Neuronal stem cell (in vitro differentiated cells): ENCODE measurements around the gene MLX.

ENCODE experiments used
- DNase-seq: peaks from one replicate; pipeline ENCODE4 v3.0.0-alpha.2; 2013; ENCODE audit warnings: low spot score
- H2AFZ ChIP-seq: one replicate; pipeline ENCODE4 v1.6.1; 2013; ENCODE audit warnings: mild to moderate bottlenecking, low read length, inconsistent platforms
- H2AK5ac ChIP-seq: 2 replicates; pipeline ENCODE4 v1.6.1; 2013; ENCODE audit warnings: low read depth, mild to moderate bottlenecking, inconsistent platforms, low read length, moderate library complexity, mixed read lengths
- H2BK120ac ChIP-seq: 2 replicates; pipeline ENCODE4 v1.6.1; 2013; ENCODE audit warnings: low read depth, mild to moderate bottlenecking, inconsistent platforms, low read length, moderate library complexity, mixed read lengths
- H2BK12ac ChIP-seq: one replicate; pipeline ENCODE4 v1.6.1; 2013; ENCODE audit warnings: low read length, inconsistent platforms
- H2BK15ac ChIP-seq: 2 replicates; pipeline ENCODE4 v1.6.1; 2013; ENCODE audit warnings: mild to moderate bottlenecking, low read length, inconsistent platforms, mixed read lengths
- H2BK5ac ChIP-seq: one replicate; pipeline ENCODE4 v1.6.1; 2013; ENCODE audit warnings: inconsistent platforms, mild to moderate bottlenecking, low read length, moderate library complexity
- H3K14ac ChIP-seq: one replicate; pipeline ENCODE4 v1.6.1; 2013; ENCODE audit warnings: low read length, inconsistent platforms
- H3K18ac ChIP-seq: 2 replicates; pipeline ENCODE4 v1.6.1; 2013; ENCODE audit warnings: low read length, inconsistent platforms
- H3K23ac ChIP-seq: 2 replicates; pipeline ENCODE4 v1.6.1; 2013; ENCODE audit warnings: low read depth, mild to moderate bottlenecking, mixed read lengths, low read length, inconsistent platforms; ENCODE audit not compliant: poor library complexity
- H3K27ac ChIP-seq: replicated peaks from 3 replicates; pipeline ENCODE4 v1.5.1; 2013; ENCODE audit warnings: low read length, inconsistent platforms
- H3K27me3 ChIP-seq, 3 experiments: 2 replicates each; pipeline ENCODE4 v1.6.1; 2013; ENCODE audit warnings: low read length in 3 of 3, mild to moderate bottlenecking in 2 of 3, inconsistent platforms in 1 of 3, low read depth in 1 of 3, mixed read lengths in 1 of 3, moderate library complexity in 1 of 3; ENCODE audit not compliant: control insufficient read depth in 3 of 3, insufficient read depth in 3 of 3
- H3K36me3 ChIP-seq, 2 donors: replicated peaks in 1 of 2; 2 replicates each; pipeline ENCODE4 v1.6.1; 2013; ENCODE audit warnings: low read length in 2 of 2; ENCODE audit not compliant: control insufficient read depth in 2 of 2, insufficient read depth in 2 of 2
- H3K4ac ChIP-seq: 2 replicates; pipeline ENCODE4 v1.6.1; 2013; ENCODE audit warnings: inconsistent platforms, mild to moderate bottlenecking, low read length, moderate library complexity
- H3K4me1 ChIP-seq, 2 donors: 1 replicate in 1 of 2; 2 replicates in 1 of 2; pipeline ENCODE4 v1.6.1; 2013; ENCODE audit warnings: low read length in 2 of 2, low read depth in 1 of 2; ENCODE audit not compliant: control insufficient read depth in 2 of 2, insufficient read depth in 1 of 2
- H3K4me2 ChIP-seq: one replicate; pipeline ENCODE4 v1.6.1; 2013; ENCODE audit warnings: mild to moderate bottlenecking, low read length, inconsistent platforms; ENCODE audit not compliant: insufficient read depth, poor library complexity, severe bottlenecking
- H3K4me3 ChIP-seq, 2 donors: 2 replicates each; pipeline ENCODE4 v1.5.1; 2013; ENCODE audit warnings: low read length in 2 of 2, mild to moderate bottlenecking in 2 of 2, inconsistent platforms in 1 of 2, moderate library complexity in 1 of 2
- H3K79me1 ChIP-seq: one replicate; pipeline ENCODE4 v1.6.1; 2013; ENCODE audit warnings: low read depth, mild to moderate bottlenecking, inconsistent platforms, low read length, moderate library complexity
- H3K9ac ChIP-seq: one replicate; pipeline ENCODE4 v1.6.1; 2013; ENCODE audit warnings: mild to moderate bottlenecking, low read depth, low read length, inconsistent platforms; ENCODE audit not compliant: poor library complexity
- H3K9me3 ChIP-seq, 2 donors: replicated peaks in 1 of 2; 2 replicates each; pipeline versions ENCODE3 to v1.6.1; 2013; ENCODE audit warnings: low read length in 2 of 2, mild to moderate bottlenecking in 2 of 2, inconsistent platforms in 1 of 2, low read depth in 1 of 2, mixed read lengths in 1 of 2, moderate library complexity in 1 of 2; ENCODE audit not compliant: control insufficient read depth in 2 of 2, insufficient read depth in 1 of 2
- H4K8ac ChIP-seq: one replicate; pipeline ENCODE4 v1.6.1; 2013; ENCODE audit warnings: low read depth, mild to moderate bottlenecking, inconsistent platforms, low read length, moderate library complexity
- H4K91ac ChIP-seq: one replicate; pipeline ENCODE4 v1.6.1; 2013; ENCODE audit warnings: low read length, low read depth, mild to moderate bottlenecking, inconsistent platforms; ENCODE audit not compliant: poor library complexity
- WGBS, 2 donors: extraction: QIAGEN DNeasy Blood & Tissue Kit; methylation state at CpG; one replicate each; pipeline ENCODE4 v1.1.7; 2013; ENCODE audit warnings: missing lambda C conversion rate in 2 of 2, mixed read lengths in 1 of 2; ENCODE audit not compliant: insufficient read length in 2 of 2, insufficient replicate concordance in 1 of 2; ENCODE audit errors: extremely low coverage in 2 of 2; 5-methylcytosine and 5-hydroxymethylcytosine counted together

The MLX gene

GRCh38 chr17:42536048-42536371 is 30.9 kb upstream of the MLX start, which contains the start of gene NAGLU:
TSS of gene NAGLU (plus strand) at chr17:42536241. CDS start at chr17:42536273, 32 bp downstream.
- Histone ChIP-seq H3K9me3 (no peaks in the 10 kb centered on the region), H3K4me3 (peak within 1 kb of the TSS; percentile 73 to 90), H3K14ac (peak within 1 kb of the TSS; percentile 28), H2BK15ac (peak within 1 kb of the TSS; percentile 14), H3K27ac (peak within 1 kb of the TSS; percentile 49), H3K4ac (peak within 1 kb of the TSS; percentile 14), H3K9ac (peak within 1 kb of the TSS; percentile 97), H2AK5ac (no peak within 1 kb of the TSS), H3K18ac (peak within 1 kb of the TSS; percentile 90), H3K79me1 (peaks cover 4% of the 10 kb centered on the region), H2AFZ (peak within 1 kb of the TSS; percentile 87), H3K4me1 (peaks cover 13 to 21% of the 10 kb centered on the region in 2 donors), H3K23ac (no peak within 1 kb of the TSS), H3K36me3 (peaks cover 2 to 19% of the 10 kb centered on the region in 2 donors), H3K27me3 (peaks cover 0 to 4% (median 0%) of the 10 kb centered on the region in 3 experiments), H3K4me2 (peak within 1 kb of the TSS; percentile 85), H2BK5ac (no peak within 1 kb of the TSS), H2BK12ac (no peak within 1 kb of the TSS), H2BK120ac (no peak within 1 kb of the TSS), H4K8ac (peak within 1 kb of the TSS; percentile 20), H4K91ac (no peak within 1 kb of the TSS)
- WGBS, 2 donors = no CpG with 5 or more reads among the region's 40 CpGs
- no peak for DNase-seq

- H3K4ac ChIP-seq = peak overlapping the region; percentile 14
- H3K23ac ChIP-seq = no peak overlapping the region
- peaks cover 4 to 24% of the 10 kb centered on the region in 2 donors for H3K36me3 ChIP-seq
- peaks cover 4% of the 10 kb centered on the region for H3K79me1 ChIP-seq
- H2AFZ ChIP-seq = peak overlapping the region; percentile 87
- H4K8ac ChIP-seq = no peak overlapping the region
- no peak overlapping the region for H2BK5ac ChIP-seq
- H2BK15ac ChIP-seq = no peak overlapping the region
- no peak overlapping the region for H2BK120ac ChIP-seq
- peaks cover 13 to 21% of the 10 kb centered on the region in 2 donors for H3K4me1 ChIP-seq
- WGBS, 2 donors = no CpG with 5 or more reads among the region's 65 CpGs
- DNase-seq = no peak
- H3K9me3 ChIP-seq = no peaks in the 10 kb centered on the region
- H4K91ac ChIP-seq = no peak overlapping the region
- peak overlapping the region; percentile 73 to 90 for H3K4me3 ChIP-seq
- H3K18ac ChIP-seq = peak overlapping the region; percentile 90
- no peak overlapping the region for H2AK5ac ChIP-seq
- peak overlapping the region; percentile 97 for H3K9ac ChIP-seq
- peak overlapping the region; percentile 28 for H3K14ac ChIP-seq
- H3K27me3 ChIP-seq = peaks cover 0 to 1% (median 0%) of the 10 kb centered on the region in 3 experiments
- H3K4me2 ChIP-seq = peak overlapping the region; percentile 85
- H2BK12ac ChIP-seq = no peak overlapping the region
- H3K27ac ChIP-seq = peak overlapping the region; percentile 49
These were observed 30.3 kb upstream of the MLX start for GRCh38 chr17:42536372-42537155.

GRCh38 chr17:42537156-42537805 is 29.6 kb upstream of the MLX start:
- H4K91ac ChIP-seq = no peak overlapping the region
- peak overlapping the region; percentile 87 for H2AFZ ChIP-seq
- H2AK5ac ChIP-seq = no peak overlapping the region
- no peaks in the 10 kb centered on the region for H3K9me3 ChIP-seq
- H3K23ac ChIP-seq = no peak overlapping the region
- H2BK15ac ChIP-seq = no peak overlapping the region
- peaks cover 5 to 29% of the 10 kb centered on the region in 2 donors for H3K36me3 ChIP-seq
- H2BK12ac ChIP-seq = no peak overlapping the region
- DNase-seq = no peak
- H3K4me1 ChIP-seq = peaks cover 13 to 21% of the 10 kb centered on the region in 2 donors
- H4K8ac ChIP-seq = no peak overlapping the region
- H3K4me3 ChIP-seq = peak overlapping the region; percentile 73 to 90
- no peak overlapping the region for H3K18ac ChIP-seq
- no peak overlapping the region for H3K4ac ChIP-seq
- H3K9ac ChIP-seq = peak overlapping the region; percentile 97
- H3K4me2 ChIP-seq = peak overlapping the region; percentile 85
- peak overlapping the region; percentile 14 for H3K14ac ChIP-seq
- no CpG with 5 or more reads among the region's 31 CpGs for WGBS, 2 donors
- no peak overlapping the region for H2BK120ac ChIP-seq
- H2BK5ac ChIP-seq = no peak overlapping the region
- peaks cover 0 to 1% (median 0%) of the 10 kb centered on the region in 3 experiments for H3K27me3 ChIP-seq
- peaks cover 4% of the 10 kb centered on the region for H3K79me1 ChIP-seq
- H3K27ac ChIP-seq = no peak overlapping the region
